HG03439 (cell line): ENCODE measurements around the gene CLMP.

Experiments
- ATAC-seq: cut with Tn5 transposase; IDR thresholded peaks from one replicate; pipeline ENCODE4 v1.9.1; 2021; ENCODE audit warnings: mild to moderate bottlenecking, moderate library complexity; ENCODE audit not compliant: unreplicated experiment

Gene CLMP

DNA sequence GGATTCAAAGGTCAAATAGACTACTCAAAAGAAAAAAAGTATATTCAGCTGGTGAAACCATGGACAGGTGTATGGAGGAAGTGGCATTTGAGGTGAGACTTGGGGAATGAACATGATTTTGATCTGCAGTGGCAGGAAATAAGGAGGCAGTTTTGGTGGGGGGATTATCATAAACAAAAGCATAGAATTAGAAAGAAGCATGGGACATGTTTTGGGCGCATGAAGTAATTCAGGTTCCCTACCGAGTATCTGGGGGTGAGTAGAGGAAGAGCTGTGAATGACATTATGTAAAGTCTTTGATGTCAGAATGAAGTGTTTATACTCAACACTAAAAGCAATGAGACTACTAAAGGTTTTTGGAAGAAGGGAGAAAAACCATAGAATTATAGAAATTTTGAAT lies 3.1 kb downstream of the CLMP start:
- ATAC-seq = no peak

DNA sequence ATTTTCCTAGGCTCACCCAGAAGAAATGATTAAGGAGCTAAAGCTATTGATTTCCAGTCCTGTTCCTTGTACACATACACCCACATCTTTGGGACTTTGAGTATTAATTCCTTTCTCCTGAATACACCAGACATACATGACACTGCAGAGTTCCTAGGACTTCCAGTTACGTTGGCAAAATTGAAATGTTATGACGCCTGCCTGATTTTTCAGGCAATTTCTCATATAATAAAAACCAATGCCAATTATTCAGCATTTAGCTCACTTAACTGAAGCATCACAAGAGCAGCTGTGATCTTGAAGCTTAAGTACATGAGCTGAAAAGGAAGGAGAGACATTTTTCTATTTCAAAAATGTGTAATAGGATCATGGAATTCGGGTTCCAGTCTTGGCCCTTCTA lies 4.5 kb downstream of the CLMP start:
- ATAC-seq = no peak

DNA sequence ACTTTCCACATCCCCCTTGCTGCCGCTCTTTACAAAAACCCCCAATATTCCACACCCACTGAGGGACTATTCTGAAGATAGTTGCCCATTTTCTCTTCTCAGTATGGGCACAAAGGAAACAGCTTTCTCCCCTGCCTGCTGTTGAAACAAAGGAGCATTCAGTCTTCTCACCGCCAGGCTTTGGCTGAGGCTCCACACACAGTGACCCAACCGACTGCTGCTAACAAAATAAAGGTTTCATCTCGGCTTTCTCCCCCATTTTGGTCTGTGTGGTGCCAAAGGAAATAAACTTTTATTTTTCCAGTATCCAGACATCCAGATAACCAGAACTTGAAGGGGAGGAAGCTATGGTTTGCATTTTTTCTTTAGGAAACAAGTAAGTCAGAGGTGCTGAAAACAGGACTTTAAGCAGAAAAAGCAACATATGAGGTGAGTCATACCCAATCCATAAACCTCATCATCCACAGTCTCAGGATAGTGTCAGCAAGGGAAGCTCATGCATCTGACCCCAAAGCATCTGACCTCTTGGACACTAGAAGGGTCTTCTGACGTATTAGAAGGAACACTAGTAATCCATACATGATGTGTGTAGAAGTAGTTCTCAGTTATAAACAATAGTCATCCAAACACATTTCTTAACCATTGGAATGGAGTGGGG lies 6.4 kb downstream of the CLMP start:
- no peak for ATAC-seq

DNA sequence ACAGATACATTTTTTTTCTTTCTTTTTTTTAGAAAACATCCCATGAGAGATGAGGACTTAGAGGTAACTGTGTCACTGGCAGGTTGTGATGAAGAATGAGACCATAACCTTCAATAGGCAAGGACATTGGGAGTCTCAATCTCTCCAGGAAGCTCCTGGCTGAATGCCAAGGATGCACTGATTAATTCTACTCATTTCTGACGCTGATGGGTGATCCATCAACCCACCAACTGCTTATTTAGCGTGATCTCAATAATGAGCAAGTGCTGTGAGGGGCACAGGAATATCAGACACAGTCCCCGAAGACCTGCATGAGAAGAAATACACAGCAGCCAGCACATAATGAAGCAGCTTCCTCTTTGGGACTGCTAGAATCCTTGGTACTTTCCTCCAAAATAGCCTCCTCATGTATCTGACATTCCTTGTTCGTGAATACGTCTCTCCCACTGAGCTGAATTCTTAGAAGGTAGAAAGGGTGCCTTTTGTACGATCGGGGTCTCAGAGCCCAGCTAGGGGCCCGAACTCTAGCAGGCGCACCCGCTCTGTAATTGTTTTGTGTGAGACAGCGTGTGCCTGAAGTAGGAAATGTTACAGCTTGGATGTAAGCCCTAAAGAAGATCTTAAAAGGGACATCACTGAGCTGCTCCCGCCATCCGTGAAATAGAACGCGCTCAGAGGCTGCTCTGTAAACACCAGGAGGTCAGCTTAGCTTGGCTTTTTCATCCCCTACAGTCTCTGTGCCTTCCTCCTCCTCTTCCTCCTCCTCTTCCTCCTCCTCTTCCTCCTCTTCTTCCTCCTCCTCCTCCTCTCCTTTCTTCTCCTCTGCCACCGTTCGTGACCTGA lies 7.2 kb downstream of the CLMP start:
- ATAC-seq = no peak

DNA sequence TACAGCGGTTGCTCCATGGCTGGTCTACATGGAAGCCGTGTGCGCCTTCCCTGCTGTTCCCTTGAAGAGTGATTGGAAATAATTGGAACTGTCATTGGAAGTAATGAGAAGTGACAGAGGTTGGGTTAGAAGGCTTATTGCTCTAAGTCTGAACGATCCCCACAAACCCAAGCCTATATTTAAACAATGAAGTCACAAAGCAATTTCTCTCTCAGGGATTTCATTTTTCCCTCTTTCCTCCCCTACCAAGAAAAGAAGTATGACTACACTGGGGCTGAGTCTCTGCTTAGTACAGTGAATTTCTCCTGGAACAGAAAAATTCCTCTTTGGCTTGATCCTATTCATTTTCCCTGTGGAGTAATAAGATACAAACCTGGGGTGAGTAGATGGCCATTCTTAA lies 7.8 kb downstream of the CLMP start:
- ATAC-seq = no peak

DNA sequence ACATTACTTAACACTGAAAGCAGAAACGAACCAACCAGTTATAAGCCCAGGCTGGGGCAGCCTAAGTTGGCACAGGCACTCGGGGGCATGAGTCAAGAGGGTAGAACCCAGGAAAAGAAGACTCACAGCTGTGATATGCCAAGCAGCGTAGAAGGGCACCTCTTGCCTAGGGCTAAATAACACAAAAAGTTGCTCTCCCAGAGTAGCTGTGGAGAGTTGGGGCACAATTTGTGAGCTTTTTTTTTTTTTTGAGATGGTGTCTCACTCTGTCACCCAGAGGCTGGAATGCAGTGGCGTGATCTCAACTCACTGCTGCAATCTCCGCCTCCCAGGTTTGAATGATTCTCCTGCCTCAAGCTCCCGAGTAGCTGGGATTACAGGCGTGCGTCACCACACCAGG lies 8.8 kb downstream of the CLMP start:
- ATAC-seq = no peak

DNA sequence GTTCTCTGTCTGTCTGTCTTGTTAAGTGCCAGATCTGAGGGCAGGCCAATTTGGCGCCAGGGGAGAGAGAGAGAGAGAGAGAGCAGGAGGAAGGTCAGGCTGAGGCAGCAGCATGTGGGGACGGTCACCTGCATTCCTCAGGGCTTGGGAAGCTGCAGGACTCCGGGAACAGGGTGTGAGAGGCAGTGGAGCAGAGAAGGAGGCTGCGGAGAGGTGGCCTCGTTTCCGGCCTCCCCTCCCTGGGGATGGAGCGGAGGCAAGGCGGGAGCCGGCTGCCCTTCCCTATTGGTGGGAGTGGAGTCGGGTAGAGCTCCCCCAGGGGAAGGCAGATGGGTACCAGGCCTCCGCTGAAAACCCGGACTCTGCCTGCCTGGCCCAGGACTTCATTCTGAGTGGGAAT lies 9.7 kb downstream of the CLMP start:
- ATAC-seq = no peak

DNA sequence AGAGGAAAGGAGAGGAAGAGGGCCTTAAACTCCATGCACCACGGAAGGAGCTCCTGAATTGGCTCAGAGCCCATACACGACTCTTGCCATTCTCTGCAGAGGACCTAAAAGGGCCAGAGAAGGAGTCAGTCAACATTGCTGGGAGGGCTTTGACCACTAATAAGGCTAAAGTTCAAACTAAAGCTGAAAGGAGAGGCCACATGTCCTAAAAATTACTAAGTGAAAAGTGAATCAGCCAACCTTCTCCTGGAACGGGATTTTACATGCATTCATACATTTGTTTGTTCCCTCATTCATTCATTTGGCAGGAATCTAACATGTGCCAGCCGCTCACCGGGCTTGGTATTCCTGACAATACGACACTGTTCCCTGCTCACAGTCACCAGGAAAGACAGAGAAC lies 10.5 kb downstream of the CLMP start:
- ATAC-seq = no peak

DNA sequence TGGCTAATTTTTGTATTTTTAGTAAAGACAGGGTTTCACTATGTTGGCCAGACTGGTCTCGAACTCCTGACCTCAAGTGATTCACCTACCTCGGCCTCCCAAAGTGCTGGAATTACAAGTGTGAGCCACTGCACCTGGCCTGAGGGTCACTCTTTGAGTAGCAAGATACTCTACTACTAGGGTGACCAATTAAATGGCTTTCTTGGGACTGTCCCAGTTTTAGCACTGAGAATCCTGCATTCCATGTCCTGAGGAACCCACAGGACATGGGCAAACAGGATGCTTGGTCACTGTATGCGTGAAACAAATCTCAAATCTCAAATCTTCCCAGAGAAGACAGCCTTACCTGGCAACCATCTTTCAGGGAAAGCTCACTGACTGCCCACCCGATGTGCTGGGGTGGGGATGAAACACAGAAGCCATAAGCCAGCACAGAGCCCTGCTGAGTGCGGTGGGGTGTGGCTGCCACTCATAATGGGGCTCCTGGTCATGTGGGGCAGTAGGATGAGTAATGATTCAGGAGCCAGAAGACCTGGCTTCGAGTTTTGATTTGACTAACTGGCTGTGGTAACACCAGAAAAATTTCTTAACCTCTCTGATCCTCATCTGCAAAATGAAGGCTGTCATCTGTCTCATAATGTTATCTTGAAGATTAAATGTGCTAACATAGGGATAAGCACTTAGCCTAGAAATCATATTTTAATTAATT lies 11.5 kb downstream of the CLMP start:
- ATAC-seq = no peak

DNA sequence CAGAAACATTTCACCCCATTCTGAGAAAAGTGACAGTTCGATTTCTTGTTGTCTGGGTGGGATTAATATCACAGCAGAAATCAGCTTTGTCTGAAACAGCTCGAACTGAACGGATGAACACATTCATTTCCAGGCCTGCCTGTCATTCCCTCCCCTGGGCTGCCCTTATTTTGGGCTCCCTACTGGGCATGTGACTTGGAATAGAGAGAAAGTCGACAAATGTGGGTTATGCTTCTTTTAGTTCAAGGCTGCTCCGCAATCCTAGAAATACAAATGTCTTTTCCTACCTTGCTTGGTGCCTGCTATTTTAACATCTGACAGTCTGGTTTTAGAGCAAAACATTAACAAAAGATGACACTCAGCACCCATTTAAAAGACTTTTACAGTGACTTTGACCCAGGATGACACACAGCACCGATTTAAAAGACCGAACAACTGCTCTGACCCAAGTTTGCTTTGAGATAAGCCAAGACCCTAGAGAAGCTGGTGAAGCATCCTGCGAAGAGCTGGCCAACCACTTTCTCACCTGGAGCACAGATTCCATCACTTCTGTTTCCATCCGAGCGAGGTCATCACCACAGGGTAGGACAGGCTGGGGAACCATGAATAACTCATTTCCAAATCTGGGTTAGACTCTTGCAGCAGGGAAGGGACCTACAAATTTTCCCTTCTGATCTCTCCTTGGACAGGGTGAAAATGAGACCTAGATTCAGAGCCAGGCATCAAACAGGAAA lies 13.1 kb downstream of the CLMP start:
- no peak for ATAC-seq

DNA sequence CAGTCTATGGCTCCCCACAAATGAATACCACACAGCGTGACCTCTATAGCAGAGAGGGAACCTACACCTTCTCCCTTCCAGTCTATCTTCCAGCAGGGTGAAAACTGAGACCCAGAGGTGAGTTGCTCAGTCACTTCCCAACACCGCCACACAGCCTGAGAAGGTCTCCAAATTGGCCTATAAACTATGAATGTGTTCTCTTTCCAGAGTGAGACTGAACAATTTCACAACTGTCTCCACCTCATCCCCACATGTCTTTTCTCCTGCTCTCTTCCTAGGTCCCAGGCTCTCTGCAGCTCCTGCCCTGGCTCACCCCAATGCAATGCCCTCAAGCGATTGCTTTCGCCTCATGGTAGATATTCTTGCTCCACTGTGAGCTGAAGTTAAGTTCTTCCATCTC lies 14.0 kb downstream of the CLMP start:
- no peak for ATAC-seq

DNA sequence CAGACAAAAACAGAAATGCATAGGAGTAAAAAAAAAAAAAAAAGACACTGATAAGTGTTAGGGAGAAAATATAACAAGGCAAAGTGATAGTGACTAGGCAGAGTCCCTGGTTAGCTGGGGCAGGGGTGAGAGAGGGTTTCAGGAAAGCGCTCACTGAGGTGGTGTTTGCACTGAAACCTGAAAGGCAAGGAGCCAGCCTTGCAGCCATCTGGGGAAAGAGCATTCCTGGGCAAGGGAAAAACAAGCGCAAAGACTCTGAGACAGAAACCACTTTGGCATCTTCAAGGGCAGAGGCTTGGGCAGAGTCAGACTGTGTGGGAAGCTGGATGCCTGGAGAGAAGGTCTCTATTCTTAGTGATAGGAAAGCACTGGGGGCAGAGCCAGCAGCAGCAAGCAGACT lies 14.5 kb downstream of the CLMP start:
- ATAC-seq = no peak

DNA sequence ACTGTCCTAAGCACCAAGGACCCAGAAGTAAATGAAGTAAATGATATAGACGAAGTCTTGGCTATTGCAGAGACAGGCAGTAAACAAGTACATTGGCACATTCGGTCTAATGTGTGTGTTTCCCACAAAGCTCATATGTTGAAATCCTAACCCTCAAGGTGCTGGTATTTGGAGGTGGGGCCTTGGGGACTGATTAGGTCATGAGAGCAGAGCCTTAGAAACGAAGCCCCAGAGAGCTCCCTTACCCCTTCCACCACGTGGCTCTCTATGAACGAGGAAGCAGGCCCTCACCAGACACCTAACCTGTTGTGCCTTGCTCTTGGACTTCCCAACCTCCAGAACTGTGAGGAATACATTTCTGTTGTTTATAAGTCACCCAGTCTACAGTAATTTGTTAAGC lies 14.9 kb downstream of the CLMP start:
- no peak for ATAC-seq

DNA sequence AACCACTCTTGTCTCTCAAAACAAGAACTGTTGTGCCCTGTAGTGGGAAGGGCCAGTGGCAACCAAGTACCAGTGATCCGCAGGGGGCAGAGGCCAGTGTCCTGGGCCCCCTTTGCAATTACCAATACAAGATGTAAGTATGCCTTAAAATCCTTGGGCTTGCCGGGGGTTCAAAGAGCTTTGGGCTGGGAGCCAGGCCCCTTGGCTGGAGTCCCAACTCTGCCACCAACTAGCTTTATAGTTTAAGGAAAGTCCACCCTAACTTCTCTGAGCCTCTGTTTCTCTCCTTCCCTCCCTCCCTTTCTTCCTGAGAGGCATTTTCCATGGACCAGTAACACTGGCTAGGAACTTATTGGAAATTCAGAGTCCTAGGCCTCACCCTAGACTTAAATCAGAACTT lies 15.5 kb downstream of the CLMP start:
- no peak for ATAC-seq

DNA sequence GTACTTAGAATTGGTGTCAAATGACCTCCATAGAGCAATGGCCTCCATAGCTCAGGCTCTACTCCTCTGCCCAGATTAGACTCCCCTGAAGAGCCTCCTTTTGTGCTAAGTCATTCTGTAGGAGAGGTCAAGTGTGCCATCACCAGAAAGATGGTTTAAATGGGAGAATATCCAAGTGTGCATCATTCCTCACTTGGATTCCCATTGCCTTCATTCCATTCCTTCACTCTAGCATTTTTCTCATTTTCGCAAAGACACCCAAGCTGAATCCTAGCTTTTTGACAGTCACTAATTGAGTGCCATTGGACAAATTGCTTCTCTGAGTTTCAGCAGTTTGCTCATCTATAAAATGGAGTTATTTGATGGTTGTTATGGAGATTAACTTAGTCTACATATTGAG lies 16.9 kb downstream of the CLMP start:
- no peak for ATAC-seq

DNA sequence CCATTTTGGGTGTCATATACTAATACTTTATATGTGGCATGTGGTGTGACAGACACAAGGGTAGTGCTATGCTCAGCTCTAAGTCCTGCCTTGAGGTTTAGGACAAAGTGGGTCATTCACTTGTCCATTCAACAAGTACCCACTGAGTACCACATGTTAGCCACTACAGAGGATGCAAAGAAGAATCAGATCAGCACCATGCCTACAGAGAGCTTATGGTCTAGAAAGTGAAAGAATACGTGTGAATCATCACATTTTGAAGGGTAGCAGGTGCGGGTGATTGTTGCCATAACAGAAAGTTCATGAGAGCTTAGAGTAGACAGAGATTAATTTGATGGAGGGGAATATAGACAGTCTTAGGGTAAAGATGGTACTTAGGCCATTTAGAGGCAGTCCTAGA lies 18.3 kb downstream of the CLMP start:
- no peak for ATAC-seq

DNA sequence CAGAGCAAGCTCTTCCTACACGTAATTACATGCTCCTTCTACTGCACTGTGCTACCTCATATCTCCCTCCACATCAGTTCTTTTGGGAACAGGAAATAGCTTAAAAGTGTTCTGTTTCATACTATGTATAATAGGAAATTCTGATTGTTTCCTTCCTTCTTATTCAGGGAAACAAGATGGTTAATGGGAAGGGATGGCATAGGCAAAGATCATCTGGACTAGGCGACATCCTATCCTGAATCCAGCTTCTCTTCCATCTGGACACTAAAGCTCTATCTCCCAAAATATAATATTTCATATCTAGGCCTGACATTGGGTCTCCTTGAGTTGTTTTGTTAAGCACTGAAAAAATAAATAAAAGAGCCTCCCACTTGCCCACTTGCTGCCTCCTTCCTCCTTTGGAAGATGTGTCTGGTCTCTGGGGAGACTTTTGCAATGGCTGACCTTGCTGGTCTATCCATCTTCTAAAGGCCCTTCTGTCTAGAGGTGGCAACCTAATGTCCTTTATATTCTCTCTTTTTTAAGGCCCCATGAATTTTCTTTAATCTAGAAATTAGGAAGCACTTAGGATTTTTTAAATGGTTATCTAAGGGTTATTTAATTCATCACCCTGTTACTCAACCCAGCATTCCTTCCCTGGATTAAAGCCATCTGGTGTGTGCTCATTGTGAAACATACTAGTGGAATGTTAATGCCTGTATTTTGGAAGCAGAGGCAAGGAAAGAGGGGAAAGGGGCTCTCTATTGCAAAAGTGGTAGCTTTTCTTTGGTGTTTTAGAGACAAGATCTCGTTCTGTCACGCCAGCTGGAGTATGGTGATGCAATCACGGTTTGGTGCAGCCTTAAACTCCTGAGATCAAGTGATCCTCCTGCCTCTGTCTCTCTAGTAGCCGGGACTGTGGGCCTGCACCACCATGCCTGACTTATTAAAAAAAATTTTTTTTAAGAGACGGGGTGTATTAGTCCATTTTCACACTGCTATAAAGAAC lies 20.6 kb downstream of the CLMP start:
- no peak for ATAC-seq

DNA sequence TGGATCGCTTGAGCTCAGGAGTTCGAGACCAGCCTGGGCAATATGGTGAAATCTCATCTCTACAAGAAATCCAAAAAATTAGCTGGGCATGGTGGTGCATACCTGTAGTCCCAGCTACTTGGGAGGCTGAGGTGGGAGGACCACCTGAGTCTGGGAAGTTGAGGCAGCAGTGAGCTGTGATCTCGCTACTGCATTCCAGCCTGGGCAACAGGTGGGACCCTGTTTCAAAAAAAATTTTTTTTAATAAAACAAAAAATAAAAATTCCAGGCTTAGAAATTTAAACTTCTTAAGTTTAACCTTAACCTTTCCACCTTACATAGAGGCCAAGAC lies 21.2 kb downstream of the CLMP start:
- no peak for ATAC-seq

DNA sequence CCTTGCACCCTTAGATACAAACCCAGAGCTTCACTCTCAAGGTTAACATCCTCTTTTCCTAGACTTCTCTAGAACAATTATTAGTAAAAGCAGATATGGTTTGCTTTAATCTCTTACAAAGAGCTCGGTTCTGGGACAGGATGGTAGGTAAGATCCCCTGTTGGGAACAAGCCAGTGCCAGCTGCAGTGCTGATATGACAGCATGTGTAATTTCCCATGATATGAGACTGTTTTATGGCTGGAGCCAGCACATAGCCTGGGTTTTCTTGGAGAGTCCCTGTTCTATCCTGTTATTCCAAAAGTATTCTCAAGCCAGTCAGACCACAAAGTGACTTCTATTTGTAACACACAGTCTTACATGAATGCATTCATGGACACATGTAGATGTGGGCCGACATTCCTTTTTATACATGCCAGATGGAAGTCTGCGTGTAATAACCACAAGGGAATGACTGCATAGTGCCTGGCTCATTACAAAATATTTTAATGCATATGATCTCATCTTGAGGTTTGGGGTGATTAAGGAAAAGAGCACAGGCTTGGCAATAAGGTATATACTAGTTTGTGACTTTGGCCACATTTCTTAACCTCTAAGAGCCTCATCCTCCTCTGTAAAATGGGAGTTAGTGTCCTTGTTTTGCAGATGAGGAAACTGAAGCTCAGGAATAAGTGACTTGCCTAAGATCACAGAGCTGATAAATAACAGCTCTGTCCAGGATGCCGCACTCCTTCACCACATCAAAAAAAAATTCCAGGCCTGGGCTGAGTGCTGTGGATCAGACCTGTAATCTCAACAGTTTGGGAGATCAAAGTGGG lies 21.8 kb downstream of the CLMP start:
- no peak for ATAC-seq

DNA sequence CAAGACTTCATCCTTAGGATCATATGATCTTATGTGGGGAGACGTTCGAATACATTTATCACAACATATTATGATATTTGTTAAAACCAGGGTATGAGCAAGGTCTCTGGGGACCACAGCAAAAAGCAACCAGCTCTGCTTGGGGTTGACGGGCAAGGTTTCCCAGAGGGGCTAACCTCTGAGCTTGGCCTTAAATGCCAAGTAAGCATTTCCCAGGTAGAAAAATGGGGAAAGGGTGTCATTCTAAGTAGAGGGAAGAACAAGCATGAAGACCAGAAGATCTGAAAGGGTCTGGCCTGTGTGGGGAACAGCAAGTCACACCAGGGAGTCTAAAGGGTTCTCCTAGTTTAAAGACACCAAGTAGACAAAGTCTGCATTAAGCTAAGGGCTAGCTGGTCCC lies 24.1 kb downstream of the CLMP start:
- ATAC-seq = no peak
